Prostate gland (tissue), 2 donors: ENCODE data around the gene RPS6KA1.

ENCODE experiments used
- POLR2A ChIP-seq: fragments of 450-650 bp; IDR thresholded peaks from one replicate; pipeline ENCODE4 v1.6.1; 2016; ENCODE audit warnings: antibody characterized with exemption, mild to moderate bottlenecking
- POLR2AphosphoS5 ChIP-seq: sonication (generic); formaldehyde crosslinking; IDR thresholded peaks from one replicate; pipeline ENCODE4 v1.6.1; 2017; ENCODE audit warnings: antibody characterized with exemption
- TF ChIP-seq, protein P1 (sequence below), 4 experiments: fragments of 200-600 bp in 2 of 4; fragments of 450-650 bp in 2 of 4; sonication (generic) in 2 of 4; IDR thresholded peaks; 1 replicate in 3 of 4; 2 replicates in 1 of 4; pipeline ENCODE4 v1.5.1; 2016 to 2019; ENCODE audit warnings: antibody characterized with exemption in 4 of 4, mild to moderate bottlenecking in 2 of 4, moderate library complexity in 2 of 4

DNA sequence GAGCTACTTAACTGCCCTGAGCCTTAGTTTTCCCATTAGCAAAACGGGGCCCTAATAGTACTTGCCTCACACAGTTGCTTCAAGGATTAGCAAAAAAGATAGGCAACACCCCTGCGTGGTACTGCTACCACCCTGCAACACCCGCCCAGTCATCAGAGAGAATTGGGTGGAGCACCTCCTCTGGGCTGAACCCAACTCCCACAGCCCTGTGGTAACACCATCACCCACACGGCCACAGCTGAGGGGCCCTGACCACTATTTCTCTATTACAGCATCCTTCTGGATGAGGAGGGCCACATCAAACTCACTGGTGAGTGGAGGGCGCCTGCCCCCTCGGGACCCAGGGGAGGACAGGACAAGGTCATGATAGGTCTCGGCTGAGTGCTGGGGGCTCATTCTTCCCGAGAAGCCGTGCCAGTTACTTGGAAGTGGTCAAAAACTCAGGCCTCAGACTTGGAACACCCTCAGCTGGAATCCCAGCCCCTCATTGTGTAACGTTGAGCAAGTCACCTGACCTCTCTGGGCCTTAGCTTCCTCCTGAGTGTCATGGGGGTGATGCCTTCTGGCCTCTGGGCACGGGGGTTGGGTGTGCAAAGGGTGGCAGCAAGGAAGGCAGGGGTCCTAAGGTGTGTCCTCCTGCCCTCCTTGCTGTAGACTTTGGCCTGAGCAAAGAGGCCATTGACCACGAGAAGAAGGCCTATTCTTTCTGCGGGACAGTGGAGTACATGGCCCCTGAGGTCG lies 24.6 kb downstream of the RPS6KA1 start:
- TF ChIP-seq, protein P1, sequence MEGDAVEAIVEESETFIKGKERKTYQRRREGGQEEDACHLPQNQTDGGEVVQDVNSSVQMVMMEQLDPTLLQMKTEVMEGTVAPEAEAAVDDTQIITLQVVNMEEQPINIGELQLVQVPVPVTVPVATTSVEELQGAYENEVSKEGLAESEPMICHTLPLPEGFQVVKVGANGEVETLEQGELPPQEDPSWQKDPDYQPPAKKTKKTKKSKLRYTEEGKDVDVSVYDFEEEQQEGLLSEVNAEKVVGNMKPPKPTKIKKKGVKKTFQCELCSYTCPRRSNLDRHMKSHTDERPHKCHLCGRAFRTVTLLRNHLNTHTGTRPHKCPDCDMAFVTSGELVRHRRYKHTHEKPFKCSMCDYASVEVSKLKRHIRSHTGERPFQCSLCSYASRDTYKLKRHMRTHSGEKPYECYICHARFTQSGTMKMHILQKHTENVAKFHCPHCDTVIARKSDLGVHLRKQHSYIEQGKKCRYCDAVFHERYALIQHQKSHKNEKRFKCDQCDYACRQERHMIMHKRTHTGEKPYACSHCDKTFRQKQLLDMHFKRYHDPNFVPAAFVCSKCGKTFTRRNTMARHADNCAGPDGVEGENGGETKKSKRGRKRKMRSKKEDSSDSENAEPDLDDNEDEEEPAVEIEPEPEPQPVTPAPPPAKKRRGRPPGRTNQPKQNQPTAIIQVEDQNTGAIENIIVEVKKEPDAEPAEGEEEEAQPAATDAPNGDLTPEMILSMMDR (IDR thresholded peaks at IDR 0.05), result no peak
- no peak for TF ChIP-seq POLR2A
- TF ChIP-seq POLR2AphosphoS5, result no peak
